ENCODE results near the gene ADAMTS13.

DNA sequence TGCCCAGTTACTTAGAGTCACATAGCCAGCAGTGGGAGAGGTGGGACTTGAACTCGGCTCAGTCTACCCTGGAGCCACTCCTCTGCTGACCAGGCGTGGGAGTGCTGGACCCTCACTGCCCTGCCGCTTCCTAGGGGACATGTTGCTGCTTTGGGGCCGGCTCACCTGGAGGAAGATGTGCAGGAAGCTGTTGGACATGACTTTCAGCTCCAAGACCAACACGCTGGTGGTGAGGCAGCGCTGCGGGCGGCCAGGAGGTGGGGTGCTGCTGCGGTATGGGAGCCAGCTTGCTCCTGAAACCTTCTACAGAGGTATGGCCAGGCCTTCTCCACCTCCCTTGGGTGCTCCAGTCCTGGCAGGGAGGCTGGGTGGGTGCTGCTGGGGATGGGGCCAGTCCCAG lies 34.2 kb downstream of the ADAMTS13 start:
- TF ChIP-seq POLR2A (IDR thresholded peaks at IDR 0.05): no peak
- TF ChIP-seq, protein P1, sequence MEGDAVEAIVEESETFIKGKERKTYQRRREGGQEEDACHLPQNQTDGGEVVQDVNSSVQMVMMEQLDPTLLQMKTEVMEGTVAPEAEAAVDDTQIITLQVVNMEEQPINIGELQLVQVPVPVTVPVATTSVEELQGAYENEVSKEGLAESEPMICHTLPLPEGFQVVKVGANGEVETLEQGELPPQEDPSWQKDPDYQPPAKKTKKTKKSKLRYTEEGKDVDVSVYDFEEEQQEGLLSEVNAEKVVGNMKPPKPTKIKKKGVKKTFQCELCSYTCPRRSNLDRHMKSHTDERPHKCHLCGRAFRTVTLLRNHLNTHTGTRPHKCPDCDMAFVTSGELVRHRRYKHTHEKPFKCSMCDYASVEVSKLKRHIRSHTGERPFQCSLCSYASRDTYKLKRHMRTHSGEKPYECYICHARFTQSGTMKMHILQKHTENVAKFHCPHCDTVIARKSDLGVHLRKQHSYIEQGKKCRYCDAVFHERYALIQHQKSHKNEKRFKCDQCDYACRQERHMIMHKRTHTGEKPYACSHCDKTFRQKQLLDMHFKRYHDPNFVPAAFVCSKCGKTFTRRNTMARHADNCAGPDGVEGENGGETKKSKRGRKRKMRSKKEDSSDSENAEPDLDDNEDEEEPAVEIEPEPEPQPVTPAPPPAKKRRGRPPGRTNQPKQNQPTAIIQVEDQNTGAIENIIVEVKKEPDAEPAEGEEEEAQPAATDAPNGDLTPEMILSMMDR (IDR thresholded peaks at IDR 0.05): no peak

Data from gastroesophageal sphincter (tissue), 3 donors.